Spleen (tissue), 11 donors: ENCODE measurements around the gene CAMK1D. TPM values are rescaled to one million over a fixed set of nuclear protein-coding genes. Genes with fewer than 3 reads are reported as not detected.

ENCODE experiments used
- DNase-seq: peaks from one replicate; pipeline ENCODE4 v3.0.0-alpha.2; 2020
- H3K27ac ChIP-seq, 8 donors: fragments of 200-600 bp; sonication (generic) in 7 of 8; 1 replicate in 4 of 8; 2 replicates in 4 of 8; pipeline versions ENCODE4 v1.5.0 to v1.8.0; 2016 to 2021; ENCODE audit warnings: inconsistent platforms in 4 of 8, mild to moderate bottlenecking in 4 of 8, moderate library complexity in 1 of 8
- H3K27me3 ChIP-seq, 7 donors: fragments of 200-600 bp; sonication (generic) in 6 of 7; replicated peaks in 1 of 7; 1 replicate in 4 of 7; 2 replicates in 3 of 7; pipeline versions ENCODE4 v1.5.0 to v1.8.0; 2016 to 2021; ENCODE audit warnings: inconsistent platforms in 3 of 7, mild to moderate bottlenecking in 1 of 7
- H3K36me3 ChIP-seq, 6 donors: fragments of 200-600 bp; sonication (generic) in 5 of 6; 1 replicate in 4 of 6; 2 replicates in 2 of 6; pipeline versions ENCODE4 v1.5.0 to v1.8.0; 2016 to 2021; ENCODE audit warnings: inconsistent platforms in 2 of 6
- H3K4me1 ChIP-seq, 6 donors: fragments of 200-600 bp; sonication (generic) in 5 of 6; 1 replicate in 3 of 6; 2 replicates in 3 of 6; pipeline versions ENCODE4 v1.5.0 to v1.8.0; 2016 to 2021; ENCODE audit warnings: inconsistent platforms in 3 of 6
- H3K4me3 ChIP-seq, 8 donors: fragments of 200-600 bp; sonication (generic) in 7 of 8; 1 replicate in 4 of 8; 2 replicates in 4 of 8; pipeline versions ENCODE4 v1.5.0 to v1.8.0; 2016 to 2021; ENCODE audit warnings: inconsistent platforms in 4 of 8, mild to moderate bottlenecking in 4 of 8, moderate library complexity in 2 of 8
- H3K9me3 ChIP-seq, 8 donors: fragments of 200-600 bp; sonication (generic) in 7 of 8; 1 replicate in 4 of 8; 2 replicates in 4 of 8; pipeline versions ENCODE4 v1.5.0 to v1.8.0; 2016 to 2021; ENCODE audit warnings: inconsistent platforms in 4 of 8
- CTCF ChIP-seq, 11 experiments: fragments of 200-600 bp in 7 of 11; fragments of 450-650 bp in 4 of 11; sonication (generic) in 4 of 11; IDR thresholded peaks in 8 of 11; conservative IDR thresholded peaks in 3 of 11; 1 replicate in 7 of 11; 2 replicates in 4 of 11; pipeline versions ENCODE4 v1.4.0 to v1.8.0; 2016 to 2021; ENCODE audit warnings: antibody characterized with exemption in 11 of 11, inconsistent platforms in 4 of 11, mild to moderate bottlenecking in 1 of 11
- POLR2A ChIP-seq, 3 donors: fragments of 450-650 bp; IDR thresholded peaks; one replicate each; pipeline ENCODE4 v1.5.1; 2017; ENCODE audit warnings: antibody characterized with exemption in 3 of 3, mild to moderate bottlenecking in 1 of 3
- POLR2AphosphoS5 ChIP-seq, 3 donors: sonication (generic); formaldehyde crosslinking; IDR thresholded peaks; one replicate each; pipeline ENCODE4 v1.5.1; 2017; ENCODE audit warnings: antibody characterized with exemption in 3 of 3
- WGBS, 5 donors: extraction: QIAGEN DNeasy Blood & Tissue Kit in 3 of 5; methylation state at CpG; one replicate each; pipeline versions ENCODE4 v1.1.5 to v1.1.7; 2013 to 2018; 5-methylcytosine and 5-hydroxymethylcytosine counted together
- intact Hi-C: fragments of 100-400 bp; cut with DNase I; formaldehyde crosslinking; loops from one replicate; pipeline ENCODE4 v1.15.0; 2023; ENCODE audit warnings: low total_unique reads
- polyA plus RNA-seq, 3 donors: library from polyadenylated mRNA; stranded (reverse); fragments of 200-250 nt; gene quantifications; one replicate each; pipeline ENCODE4 v1.2.1, GENCODE V29; 2013
- total RNA-seq, 7 donors: library from RNA; depleted of rRNA in 3 of 7; stranded (reverse); fragments of >200 nt in 3 of 7; fragmentation: NEBNext Ultra II Directional in 4 of 7; extraction: Animal tissue kit (Norgen Biotek cat#: 25700) in 4 of 7; gene quantifications; one replicate each; pipeline versions ENCODE4 v1.1.0 to v1.2.1, GENCODE V29; 2016 to 2021
- donor health status: healthy with polysubstance abuse.
- donor health status: DM: no; HTN: no; CAD: no; lungs with moderate emphysema.
- donor health status: DM: no; HTN: no; CAD: no.
- donor health status: Bipolar disorder and iron deficiency.
- donor health status: healthy.
- donor health status: DM: no; HTN: no; CAD: no.
- donor health status: DM: yes; HTN: yes; CAD: no.

CAMK1D gene
- total and polyA plus RNA-seq, 10 donors = 6.8 to 34.5 (median 20.0) TPM

DNA sequence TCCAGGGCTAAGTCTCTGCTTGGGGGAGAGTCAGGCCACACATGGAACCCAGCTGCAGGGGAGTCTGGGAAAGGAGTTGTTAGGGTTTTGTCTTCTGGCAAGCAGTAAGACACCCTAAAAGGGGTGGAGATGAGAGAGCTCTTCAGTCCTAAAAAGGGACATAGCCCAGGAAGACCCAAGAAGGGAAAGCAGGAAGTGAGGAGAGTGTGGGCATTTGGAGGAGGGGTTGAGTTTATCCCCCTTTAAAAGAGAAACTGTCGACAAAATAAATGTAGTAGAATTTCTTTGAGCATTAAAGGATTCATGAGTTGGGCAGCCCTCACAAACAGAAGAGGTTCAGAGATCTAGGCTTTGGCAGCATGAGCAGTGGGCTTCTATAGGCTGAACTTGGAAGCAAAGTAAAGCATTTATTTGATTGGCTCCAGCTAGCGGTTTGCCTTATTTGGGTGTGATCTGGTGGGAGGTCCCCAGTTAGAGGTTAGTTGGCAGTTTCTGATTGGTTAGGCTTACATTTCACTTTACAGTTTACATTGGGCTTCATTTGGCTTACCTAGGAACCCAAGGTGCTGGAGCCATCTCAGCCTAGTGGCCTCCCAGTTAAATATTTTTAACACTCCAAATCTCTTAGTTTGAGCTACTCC, 246.7 kb downstream of the CAMK1D start:
- H3K9me3 ChIP-seq = peaks cover 0 to 7% (median 0%) of the 10 kb centered on the region in 8 donors
- no peaks in the 10 kb centered on the region for H3K27me3 ChIP-seq
- no peak overlapping the region for H3K4me3 ChIP-seq
- intact Hi-C loops = no loop called here
- TF ChIP-seq POLR2A (IDR thresholded peaks at IDR 0.05) (no peak), POLR2AphosphoS5 (IDR thresholded peaks at IDR 0.05) (no peak), CTCF (IDR thresholded peaks at IDR 0.05 in 8 of 11, conservative IDR thresholded peaks at IDR 0.05 in 3 of 11) (no peak)
- no peak overlapping the region for H3K27ac ChIP-seq
- peaks cover 0 to 5% (median 0%) of the 10 kb centered on the region in 6 donors for H3K36me3 ChIP-seq
- no peak for DNase-seq
- 88 to 96% (median 90%) methylated on average over 2 of the region's 2 CpGs for WGBS, 5 donors
- peaks cover 0 to 21% (median 2%) of the 10 kb centered on the region in 6 donors for H3K4me1 ChIP-seq

- Histone ChIP-seq H3K27me3 (no peaks in the 10 kb centered on the region), H3K9me3 (peaks cover 0 to 7% (median 0%) of the 10 kb centered on the region in 8 donors), H3K36me3 (peaks cover 0 to 5% (median 0%) of the 10 kb centered on the region in 6 donors), H3K4me1 (peaks cover 0 to 21% (median 2%) of the 10 kb centered on the region in 6 donors), H3K27ac (no peak overlapping the region), H3K4me3 (no peak overlapping the region)
- intact Hi-C loops = no loop called here
- no peak for DNase-seq
- 84 to 93% (median 88%) methylated on average over 5 to 6 of the region's 6 CpGs for WGBS, 5 donors
- no peak for TF ChIP-seq POLR2AphosphoS5 (IDR thresholded peaks at IDR 0.05)
Measured at GRCh38 chr10:12597176-12597575, 247.8 kb downstream of the CAMK1D start.

GRCh38 chr10:12597788-12598765, 248.7 kb downstream of the CAMK1D start:
- Histone ChIP-seq H3K36me3 (peaks cover 0 to 5% (median 0%) of the 10 kb centered on the region in 6 donors), H3K27ac (no peak overlapping the region), H3K4me1 (peaks cover 0 to 24% (median 4%) of the 10 kb centered on the region in 6 donors), H3K9me3 (peaks cover 0 to 7% (median 0%) of the 10 kb centered on the region in 8 donors), H3K27me3 (no peaks in the 10 kb centered on the region), H3K4me3 (no peak overlapping the region)
- DNase-seq = no peak
- 71 to 79% (median 75%) methylated on average over 15 of the region's 15 CpGs for WGBS, 5 donors
- intact Hi-C loops = no loop called here
- TF ChIP-seq CTCF (IDR thresholded peaks at IDR 0.05 in 8 of 11, conservative IDR thresholded peaks at IDR 0.05 in 3 of 11) = no peak
- TF ChIP-seq POLR2A (IDR thresholded peaks at IDR 0.05) = no peak
- TF ChIP-seq POLR2AphosphoS5 (IDR thresholded peaks at IDR 0.05) = no peak

DNA sequence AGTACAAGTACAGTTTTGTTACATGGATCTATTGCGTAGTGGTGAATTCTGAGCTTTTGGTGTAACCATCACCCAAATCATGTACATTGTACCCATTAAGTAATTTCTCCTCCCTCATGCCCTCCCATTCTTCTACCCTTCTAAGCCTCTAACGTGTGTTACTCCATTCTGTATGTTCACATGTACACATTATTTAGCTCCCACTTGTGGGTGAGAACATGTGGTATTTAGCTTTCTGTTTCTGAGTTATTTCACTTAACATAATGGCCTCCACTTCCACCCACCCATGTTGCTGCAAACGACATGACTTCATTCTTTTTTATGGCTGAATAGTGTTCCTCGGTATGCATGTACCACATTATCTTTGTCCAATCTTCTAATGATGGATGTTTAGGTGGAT, 251.3 kb downstream of the CAMK1D start:
- 77 to 83% (median 80%) methylated on average over 4 of the region's 4 CpGs for WGBS, 5 donors
- Histone ChIP-seq H3K36me3 (peaks cover 0 to 5% (median 0%) of the 10 kb centered on the region in 6 donors), H3K9me3 (peaks cover 0 to 6% (median 0%) of the 10 kb centered on the region in 8 donors), H3K27ac (no peak overlapping the region), H3K4me1 (peaks cover 4 to 16% (median 11%) of the 10 kb centered on the region in 6 donors), H3K4me3 (no peak overlapping the region), H3K27me3 (no peaks in the 10 kb centered on the region)
- no peak for DNase-seq
- TF ChIP-seq CTCF (IDR thresholded peaks at IDR 0.05 in 8 of 11, conservative IDR thresholded peaks at IDR 0.05 in 3 of 11) (no peak), POLR2A (IDR thresholded peaks at IDR 0.05) (no peak), POLR2AphosphoS5 (IDR thresholded peaks at IDR 0.05) (no peak)
- intact Hi-C loops = no loop called here
